Stimulated activated CD4-positive, alpha-beta T cell treated with anti-CD3 and anti-CD28 coated beads, Interleukin-1b, Interleukin-23, amount 100 ng/mL, for 4 hours (primary cell): ENCODE measurements around the gene CAPS.
"Not testable (repeated sequence)": the region's sequence is repeated elsewhere in the genome, so short reads cannot be mapped to it uniquely, and the experiment has no call there.

Source experiments
- DNase-seq, 2 donors: peaks; one replicate each; pipeline ENCODE4 v3.0.0-alpha.2; 2020; ENCODE audit warnings: low read depth in 2 of 2

Gene CAPS

GRCh38 chr19:5913739-5914357 lies at the start of gene CAPS:
CAPS (plus strand) TSS chr19:5914254; CDS start chr19:5914407, 153 bp downstream.
- no peak for DNase-seq

GRCh38 chr19:5864725-5865486 lies 49.1 kb upstream of the CAPS start:
- DNase-seq, result no peak

- DNase-seq, result no peak
Observed at GRCh38 chr19:5865772-5866171, 48.3 kb upstream of the CAPS start.

DNA sequence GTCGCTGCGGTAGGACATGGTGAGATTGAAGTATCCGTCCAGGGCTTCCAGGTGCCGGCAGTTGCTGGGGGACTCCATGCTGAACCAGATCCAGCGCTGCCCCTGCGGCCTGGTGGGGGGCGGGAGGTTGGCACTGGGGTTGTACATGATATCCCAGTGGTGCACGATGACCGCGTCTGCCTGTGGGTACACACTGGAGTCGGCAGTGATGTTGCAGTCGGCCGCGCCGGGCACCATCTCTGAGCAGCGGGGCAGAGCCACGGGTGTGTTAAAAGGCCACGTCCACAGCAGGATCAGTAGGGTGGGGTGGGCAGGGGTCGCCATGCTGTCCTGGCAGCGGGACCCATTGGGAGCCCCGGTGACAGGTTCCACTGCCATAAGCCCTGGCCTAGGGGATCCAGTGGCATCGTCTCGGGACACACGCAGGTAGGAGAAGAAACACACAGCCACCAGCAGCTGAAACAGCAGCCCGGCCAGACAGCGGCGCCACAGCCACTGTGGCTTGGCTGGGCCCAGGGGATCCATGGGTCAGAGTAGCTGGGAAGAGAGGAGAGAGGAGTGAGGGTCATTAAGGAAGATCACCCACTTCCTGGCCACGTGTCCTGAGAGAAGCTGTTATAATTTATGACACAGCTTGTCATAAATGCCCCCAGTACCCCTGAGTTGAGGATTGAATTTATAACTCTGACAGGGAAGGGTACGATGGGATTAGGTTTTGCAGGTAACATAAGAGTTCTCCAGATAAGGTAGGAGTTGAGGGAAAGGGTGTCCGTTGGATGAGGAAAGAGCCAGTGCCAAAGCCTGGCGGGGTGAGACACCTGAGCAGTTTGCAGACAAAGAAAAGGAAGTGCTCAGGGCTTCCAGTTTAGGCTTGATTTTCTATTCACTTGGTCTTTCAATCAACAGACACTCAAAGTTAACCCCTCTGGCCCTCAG lies 46.6 kb upstream of the CAPS start:
- DNase-seq, result no peak

GRCh38 chr19:5870986-5871394 lies 43.1 kb upstream of the CAPS start:
- no peak for DNase-seq

DNA sequence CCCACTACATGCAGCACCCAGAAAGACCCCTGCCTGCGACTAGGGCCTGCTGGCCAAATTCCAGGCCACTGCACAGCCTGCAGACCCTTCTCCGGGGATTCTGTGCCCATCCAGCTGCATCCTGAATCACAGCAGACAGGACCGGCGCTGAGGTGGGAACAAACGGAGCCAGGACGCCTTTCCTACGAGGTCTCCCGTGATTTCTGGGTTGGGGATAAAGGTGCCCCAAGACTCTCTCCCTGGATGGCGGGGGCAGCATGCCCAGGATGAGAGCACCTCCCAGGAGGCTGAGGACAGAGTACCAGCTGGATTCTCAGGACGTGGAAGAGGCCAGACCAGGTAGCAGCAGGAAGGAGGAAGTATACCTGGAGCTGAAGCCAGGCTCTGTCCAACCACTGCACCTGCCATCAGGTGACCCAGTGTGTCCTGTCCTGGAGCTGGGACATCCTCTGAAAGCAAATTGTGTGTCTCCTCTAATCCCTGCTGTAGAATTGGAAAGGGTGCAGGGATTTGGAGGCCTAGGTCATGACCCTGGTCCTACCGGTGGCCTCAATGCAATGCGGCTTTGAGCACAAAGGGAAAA lies 40.3 kb upstream of the CAPS start:
- no peak for DNase-seq

DNA sequence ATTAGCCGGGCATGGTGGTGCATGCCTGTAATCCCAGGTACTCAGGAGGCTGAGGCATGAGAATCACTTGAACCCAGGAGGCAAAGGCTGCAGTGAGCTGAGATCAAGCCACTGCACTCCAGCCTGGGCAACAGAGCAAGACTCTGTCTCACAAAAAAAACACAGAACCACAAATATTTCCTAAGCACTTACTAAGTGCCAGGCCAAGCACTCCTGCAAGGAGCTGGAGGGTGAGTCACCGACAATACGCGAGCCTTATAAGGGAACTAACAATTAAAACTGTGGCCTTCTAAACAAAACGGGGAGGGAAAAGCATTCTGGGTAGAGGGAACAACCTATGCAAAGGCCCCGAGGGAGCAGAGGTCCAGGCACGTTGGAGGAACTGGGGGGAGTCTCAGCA lies 39.6 kb upstream of the CAPS start:
- not testable (repeated sequence) for DNase-seq

- DNase-seq, result no peak
Observed at GRCh38 chr19:5877427-5877826, 36.6 kb upstream of the CAPS start.

DNA sequence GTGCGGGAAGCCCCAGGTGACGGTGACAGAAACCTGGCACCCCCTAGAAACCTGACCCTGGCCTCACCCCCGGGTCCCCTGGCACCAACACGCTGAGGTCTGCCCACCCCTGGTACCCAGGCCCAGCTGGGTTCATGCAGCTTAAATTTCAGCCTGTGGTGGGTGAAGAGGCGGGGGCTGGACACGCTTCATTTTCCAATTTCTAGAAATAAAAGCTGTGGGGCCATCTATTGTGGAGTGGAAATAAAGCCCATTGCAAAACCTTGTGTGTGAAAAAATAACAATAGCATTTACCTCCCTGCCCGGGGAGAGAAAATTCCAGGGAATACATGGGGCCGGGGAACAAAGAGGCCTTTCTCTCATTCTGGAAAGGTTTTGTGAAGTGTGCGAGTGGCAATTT lies 36.2 kb upstream of the CAPS start:
- no peak for DNase-seq

DNA sequence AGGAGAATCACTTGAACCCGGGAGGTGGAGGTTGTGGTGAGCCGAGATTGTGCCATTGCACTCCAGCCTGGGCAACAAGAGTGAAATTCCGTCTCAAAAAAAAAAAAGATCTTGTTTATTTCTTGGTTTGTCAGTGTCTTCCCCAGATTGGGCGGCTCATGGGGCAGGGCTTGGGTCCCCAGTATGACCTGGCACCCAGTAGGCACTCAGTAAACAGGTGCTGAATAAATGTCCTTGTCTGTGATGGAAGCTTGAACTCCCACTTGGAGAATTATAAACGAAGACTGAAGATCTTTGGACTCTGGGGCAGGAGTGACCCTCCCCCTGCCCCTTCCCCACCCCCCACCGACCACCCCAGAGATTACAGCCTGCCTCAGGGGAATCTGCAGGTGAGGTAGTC lies 33.9 kb upstream of the CAPS start:
- no peak for DNase-seq

DNA sequence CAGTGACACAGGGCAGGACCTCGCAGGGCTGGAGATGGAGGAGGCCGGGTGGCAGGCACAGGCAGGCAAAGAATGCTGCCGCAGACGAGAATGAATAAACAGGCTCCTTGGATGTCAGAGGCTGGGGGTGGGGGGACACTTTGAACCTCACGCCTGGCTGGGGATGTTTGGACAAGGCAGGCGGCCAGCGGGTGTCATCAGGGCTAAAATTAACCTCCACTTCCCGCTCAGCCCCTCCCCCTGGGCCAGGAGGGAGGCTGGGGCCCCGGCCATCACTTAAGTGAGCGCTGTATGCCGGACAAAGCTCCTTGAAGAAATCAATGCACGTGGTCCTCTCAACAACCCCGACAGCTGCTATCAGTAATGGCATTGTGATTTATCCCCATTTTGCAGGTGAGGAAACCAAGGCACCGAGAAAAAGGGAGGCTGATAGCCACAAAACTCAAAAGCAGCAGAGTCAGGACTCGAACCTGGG lies 33.4 kb upstream of the CAPS start:
- no peak for DNase-seq

GRCh38 chr19:5881543-5882299 lies 32.3 kb upstream of the CAPS start:
- no peak for DNase-seq

DNA sequence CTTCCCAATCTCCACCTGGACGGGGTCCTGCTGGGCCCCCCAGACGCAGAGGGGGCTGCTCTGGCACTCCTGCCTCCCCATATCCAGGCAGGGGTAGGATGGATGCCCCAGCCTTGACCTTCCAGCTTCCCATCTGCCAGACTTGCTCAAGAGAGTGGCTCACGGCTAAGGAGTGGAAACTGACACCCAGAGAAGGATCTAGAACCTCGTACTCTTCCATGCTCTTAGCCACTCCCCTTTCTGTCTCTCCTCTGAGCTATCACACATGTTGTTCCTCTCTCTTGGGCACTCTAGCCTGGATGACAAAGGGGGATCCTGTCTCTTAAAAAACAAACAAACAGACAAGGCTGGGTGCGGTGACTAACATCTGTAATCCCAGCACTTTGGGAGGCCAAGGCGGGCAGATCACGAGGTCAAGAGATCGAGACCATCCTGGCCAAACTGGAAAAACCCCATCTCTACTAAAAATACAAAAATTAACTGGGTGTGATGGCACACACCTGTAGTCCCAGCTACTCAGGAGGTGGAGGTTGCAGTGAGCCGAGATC lies 31.6 kb upstream of the CAPS start:
- no peak for DNase-seq

GRCh38 chr19:5883157-5883873 lies 30.7 kb upstream of the CAPS start:
- DNase-seq, result not testable (repeated sequence)

GRCh38 chr19:5884065-5884811 lies 29.8 kb upstream of the CAPS start:
- not testable (repeated sequence) for DNase-seq

GRCh38 chr19:5889288-5889971 lies 24.6 kb upstream of the CAPS start:
- DNase-seq, result no peak

- no peak for DNase-seq
Observed at GRCh38 chr19:5890099-5890498, 24.0 kb upstream of the CAPS start.

GRCh38 chr19:5891572-5891937 lies 22.5 kb upstream of the CAPS start:
- no peak for DNase-seq
